Medulla oblongata (tissue), 1 donor: Measurements from ENCODE around the gene FUBP1.
"Not testable (repeated sequence)": the region's sequence is repeated elsewhere in the genome, so short reads cannot be mapped to it uniquely, and the experiment has no call there.

ENCODE experiments used
- DNase-seq: peaks from one replicate; pipeline ENCODE4 v3.0.0-alpha.2; 2015; ENCODE audit errors: extremely low spot score

Gene FUBP1

DNA sequence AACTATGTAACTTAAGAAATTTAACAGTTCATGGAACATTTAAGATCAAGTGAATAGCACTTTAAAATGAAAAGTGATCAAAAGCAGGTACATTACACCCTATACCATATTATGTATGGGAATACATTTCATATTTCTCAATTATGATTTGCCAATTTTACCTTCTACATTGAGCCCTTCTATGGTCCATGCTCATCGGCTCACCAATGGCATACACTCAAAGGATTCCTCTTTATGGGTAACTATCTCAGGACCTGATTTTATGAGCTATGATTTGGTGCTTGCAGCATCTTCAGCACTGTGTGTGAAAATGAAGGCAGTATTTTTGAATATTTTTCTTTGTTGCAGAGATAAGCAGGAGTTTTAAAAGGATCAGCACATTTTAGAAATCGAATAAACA lies 33.5 kb downstream of the FUBP1 start:
- no peak for DNase-seq

- no peak for DNase-seq
Measured at GRCh38 chr1:77942400-77943140, 36.3 kb downstream of the FUBP1 start.

- DNase-seq: no peak
Measured at GRCh38 chr1:77940921-77941570, 37.8 kb downstream of the FUBP1 start.

- no peak for DNase-seq
Measured at GRCh38 chr1:77938651-77939050, 40.2 kb downstream of the FUBP1 start.

- DNase-seq: no peak
Measured at GRCh38 chr1:77929806-77930205, 49.1 kb downstream of the FUBP1 start.

- no peak for DNase-seq
Measured at GRCh38 chr1:77927414-77927813, 51.5 kb downstream of the FUBP1 start.

GRCh38 chr1:77926561-77927357 lies 52.1 kb downstream of the FUBP1 start:
- DNase-seq: no peak

GRCh38 chr1:77925956-77926355 lies 52.9 kb downstream of the FUBP1 start:
- DNase-seq: no peak

DNA sequence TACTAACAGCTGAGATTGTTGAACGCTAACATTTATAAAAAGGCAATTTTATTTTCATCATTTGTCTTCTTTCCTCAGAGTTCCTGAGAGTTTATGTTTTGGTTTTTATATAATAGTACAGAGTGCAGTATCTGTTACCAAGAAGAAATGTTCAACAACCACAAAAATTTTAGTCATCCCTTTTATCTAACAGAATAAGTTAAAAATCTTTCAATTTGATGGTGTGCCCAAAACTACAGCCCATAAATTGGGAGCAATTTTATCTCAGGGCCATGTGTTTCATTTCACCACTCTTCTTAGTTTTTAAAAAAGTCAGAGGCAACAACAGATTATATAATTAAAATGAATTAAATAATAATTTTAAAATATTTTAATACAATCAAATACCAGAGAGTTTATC lies 53.4 kb downstream of the FUBP1 start:
- DNase-seq: no peak

- not testable (repeated sequence) for DNase-seq
Measured at GRCh38 chr1:77918918-77919317, 60.0 kb downstream of the FUBP1 start.

GRCh38 chr1:77910116-77910515 lies 68.8 kb downstream of the FUBP1 start:
- DNase-seq: no peak

GRCh38 chr1:77906624-77907023 lies 72.2 kb downstream of the FUBP1 start:
- no peak for DNase-seq

GRCh38 chr1:77906019-77906545 lies 72.8 kb downstream of the FUBP1 start:
- DNase-seq: no peak

GRCh38 chr1:77905603-77906002 lies 73.3 kb downstream of the FUBP1 start:
- DNase-seq: no peak

- peak; percentile 63 for DNase-seq
Measured at GRCh38 chr1:77900687-77901293, 78.1 kb downstream of the FUBP1 start.

DNA sequence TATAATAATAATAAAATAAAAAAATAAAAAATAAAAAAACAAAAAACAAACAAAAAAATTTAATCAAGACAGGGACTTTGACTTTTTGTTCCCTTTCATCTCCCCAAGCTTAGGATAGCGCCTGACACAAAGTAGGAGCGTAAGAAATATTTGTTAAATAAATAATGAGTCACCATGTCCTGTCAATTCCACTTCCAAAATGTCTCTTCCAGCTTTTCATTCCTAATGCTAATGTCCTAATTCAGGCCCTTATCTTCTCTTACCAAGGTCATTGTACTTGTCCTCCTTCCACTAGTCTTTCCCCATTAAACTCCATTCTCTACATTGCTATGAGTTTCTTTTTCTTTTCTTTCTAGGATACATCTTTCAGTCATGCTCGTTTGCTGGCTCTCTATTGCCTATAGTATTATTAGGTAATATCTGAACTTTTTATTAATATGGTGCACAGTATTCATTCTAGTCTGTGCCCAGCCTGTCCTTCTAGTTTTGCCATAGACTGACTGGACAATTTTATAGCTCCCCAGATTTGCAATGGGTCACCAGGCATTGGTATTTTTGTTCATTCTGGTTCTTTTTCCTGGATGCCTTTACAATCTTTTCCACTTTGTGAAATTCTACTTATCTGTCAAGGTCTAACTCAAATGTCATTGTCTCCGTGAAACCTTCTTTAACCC lies 79.1 kb downstream of the FUBP1 start:
- no peak for DNase-seq
